Renal pelvis (tissue), 4 donors: ENCODE data around the gene MPC1L. TPM values are rescaled to one million over a fixed set of nuclear protein-coding genes. Genes with fewer than 3 reads are reported as not detected.

Experiments used
- DNase-seq: peaks from one replicate; pipeline ENCODE4 v3.0.0-alpha.2; 2013
- polyA plus RNA-seq, 3 donors: library from polyadenylated mRNA; unstranded; fragments of 120-200 nt; gene quantifications; one replicate each; pipeline ENCODE4 v1.2.1, GENCODE V29; 2013; ENCODE audit not compliant: insufficient read length in 3 of 3

Gene MPC1L
- polyA plus RNA-seq, 3 donors: not detected

DNA sequence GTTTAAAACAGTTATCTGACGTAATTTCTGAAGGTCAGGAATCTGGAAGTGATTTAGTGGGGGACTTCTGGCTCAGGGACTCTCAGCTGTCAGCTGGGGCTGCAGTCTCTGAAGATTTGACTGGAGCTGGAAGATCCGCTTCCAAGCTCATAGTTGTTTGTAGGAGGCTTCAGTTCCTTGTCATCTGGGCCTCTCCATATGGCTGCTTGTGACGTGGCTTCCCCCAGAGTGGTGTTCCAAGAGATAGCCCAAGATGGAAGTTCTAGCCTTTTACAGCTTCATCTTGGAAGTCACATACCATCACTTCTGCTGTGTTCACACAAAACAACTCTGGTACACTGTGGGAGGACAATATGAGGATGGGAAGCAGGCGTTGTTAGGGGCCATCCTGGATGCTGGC is 2.1 kb downstream of the MPC1L start:
- DNase-seq: no peak

DNA sequence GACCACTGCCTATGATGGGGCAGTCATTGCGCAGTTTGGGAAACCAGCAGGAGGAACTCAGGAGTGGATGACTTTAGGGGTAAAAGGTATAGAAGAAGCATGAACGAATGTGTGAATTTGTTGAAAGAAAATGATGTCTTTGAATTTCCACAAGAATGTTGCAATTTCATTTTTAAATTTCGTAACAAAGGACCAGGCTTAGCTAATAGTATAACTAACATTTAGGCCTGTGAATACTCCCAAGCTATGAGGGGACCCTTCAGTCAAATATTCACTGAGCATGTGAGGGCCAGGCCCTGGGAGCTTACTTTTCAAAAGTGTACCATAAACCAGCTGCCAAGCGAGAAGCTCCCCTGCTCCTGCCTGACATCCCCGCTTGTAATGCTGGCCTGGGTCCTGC is 5.3 kb downstream of the MPC1L start:
- DNase-seq: no peak

DNA sequence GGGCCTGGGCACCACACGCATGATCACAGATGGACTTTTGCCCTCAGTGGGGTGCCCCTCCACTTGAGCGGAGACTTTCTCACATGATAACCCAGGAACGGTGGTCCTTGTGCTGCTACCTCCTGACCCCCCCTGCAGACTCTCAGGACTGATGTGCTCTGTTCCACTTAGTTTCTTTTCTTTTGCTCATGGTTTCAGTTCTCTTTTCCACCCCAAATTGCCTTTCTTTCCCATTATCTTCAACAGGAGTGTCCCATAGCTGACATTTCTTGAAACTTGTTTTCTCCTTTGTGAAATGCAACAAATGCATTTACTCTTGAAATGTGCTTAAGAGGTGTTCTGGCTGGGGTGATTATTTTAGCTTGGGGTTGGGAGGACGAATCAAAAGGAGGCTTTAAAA is 9.0 kb downstream of the MPC1L start:
- DNase-seq: no peak

DNA sequence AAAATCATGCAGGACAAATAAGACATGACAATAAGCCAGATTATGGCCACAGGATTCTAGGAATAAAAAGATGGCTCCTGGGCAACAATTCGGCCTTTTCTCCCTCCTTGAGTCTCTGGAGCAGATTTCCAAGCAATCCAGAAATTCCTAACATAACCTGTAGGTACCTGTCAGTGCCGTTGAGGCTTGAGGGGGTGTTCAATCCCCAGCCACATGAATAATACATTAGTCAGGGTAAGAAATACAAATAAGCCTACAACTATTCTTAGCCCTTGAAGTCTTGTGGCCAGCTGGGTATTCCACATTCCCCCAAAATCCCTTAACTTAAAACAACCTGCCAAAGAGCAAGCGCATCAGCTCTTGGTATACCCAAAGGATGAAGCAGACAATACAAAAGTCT is 14.5 kb downstream of the MPC1L start:
- no peak for DNase-seq

DNA sequence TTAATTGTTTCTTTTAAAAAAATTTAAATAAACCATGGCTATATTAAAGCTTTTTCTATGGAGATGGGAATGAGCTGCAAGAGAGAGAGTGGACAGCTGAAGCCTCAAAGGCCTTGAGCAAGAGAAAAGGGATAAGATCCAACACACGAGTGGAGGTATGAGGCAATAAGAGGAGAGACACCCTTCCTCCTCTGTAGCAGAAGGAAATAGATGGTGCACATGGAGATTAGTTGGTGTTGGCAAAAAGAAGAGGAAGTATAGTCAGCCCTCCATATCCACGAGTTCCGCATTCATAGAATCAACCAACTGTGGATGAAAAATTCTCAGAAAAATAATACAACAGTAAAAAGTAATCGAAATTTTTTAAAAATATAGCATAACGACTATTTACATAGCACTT is 20.9 kb downstream of the MPC1L start:
- no peak for DNase-seq

DNA sequence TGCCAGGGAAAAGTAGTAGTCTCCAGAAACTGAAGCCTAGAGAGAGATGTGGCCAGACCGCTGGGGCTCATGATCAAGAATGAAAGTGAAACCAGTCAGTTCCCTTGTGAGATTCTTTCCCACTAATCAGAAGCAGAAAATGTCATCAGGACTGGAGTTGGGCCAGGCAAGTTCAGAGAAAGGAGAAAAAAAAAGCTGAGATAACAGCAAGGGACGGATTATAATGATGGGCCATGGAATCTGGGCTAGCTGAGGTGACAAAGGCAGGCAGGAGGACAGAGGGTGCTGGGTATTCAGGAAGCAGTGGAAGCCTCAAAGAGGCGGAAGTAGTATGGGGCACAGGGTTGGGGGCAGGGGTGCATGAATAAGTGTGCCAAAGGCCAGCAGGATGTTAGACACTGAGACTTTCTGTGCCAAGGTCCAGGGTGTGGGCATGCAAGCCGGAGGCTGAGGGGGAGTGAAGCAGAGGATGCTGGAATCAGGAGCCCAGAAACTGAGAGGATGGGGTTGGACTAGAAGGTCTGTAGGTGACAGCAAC is 21.7 kb downstream of the MPC1L start:
- peak; percentile 29 for DNase-seq

- DNase-seq: no peak
These were observed 23.5 kb downstream of the MPC1L start for GRCh38 chrX:40646489-40647306.

GRCh38 chrX:40647307-40648197 is 24.3 kb downstream of the MPC1L start, which contains the start of gene CXorf38:
TSS of gene CXorf38 (minus strand) at chrX:40647561. CDS start at chrX:40647520, 41 bp downstream.
- DNase-seq: peak; percentile 88

GRCh38 chrX:40651620-40652223 is 28.5 kb downstream of the MPC1L start:
- DNase-seq: peak; percentile 67

DNA sequence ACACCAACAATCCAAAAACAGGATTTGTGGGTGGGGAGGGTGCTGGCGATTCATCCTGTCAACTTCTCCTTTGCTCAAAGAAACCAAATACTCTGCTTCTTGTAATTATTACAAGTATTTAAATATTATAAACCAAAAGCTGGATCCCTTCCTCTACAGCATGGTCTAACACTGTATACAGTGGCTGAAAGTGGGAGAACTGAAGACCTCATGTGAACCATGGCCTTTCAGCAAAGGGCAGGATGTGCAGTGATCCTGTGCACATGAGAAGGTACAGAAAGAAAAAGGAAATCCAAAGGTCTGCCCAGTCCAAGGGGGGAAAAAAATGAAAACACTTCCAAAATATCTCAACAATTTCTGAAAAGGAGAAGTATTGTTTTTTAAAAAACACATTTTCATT is 29.4 kb downstream of the MPC1L start:
- no peak for DNase-seq

DNA sequence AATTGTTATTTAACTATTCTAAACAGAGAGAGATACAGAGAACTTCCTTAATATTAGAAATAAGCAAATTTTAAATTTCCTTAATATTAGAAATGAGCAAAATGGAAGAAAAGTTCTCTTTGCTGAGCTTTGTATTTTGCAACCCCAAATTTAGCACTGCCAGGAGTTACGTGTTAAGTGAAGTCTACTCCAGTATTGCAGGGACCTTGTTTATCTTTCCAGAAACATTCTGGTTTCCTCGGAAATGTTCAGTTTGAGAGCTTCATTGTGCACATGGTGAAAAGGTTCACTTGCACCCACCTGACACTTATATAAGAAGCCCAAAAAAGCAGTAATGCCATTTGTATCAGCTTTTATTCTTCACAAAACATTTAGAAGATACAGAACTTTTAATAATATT is 30.3 kb downstream of the MPC1L start:
- no peak for DNase-seq

GRCh38 chrX:40660381-40660780 is 37.2 kb downstream of the MPC1L start:
- DNase-seq: no peak

DNA sequence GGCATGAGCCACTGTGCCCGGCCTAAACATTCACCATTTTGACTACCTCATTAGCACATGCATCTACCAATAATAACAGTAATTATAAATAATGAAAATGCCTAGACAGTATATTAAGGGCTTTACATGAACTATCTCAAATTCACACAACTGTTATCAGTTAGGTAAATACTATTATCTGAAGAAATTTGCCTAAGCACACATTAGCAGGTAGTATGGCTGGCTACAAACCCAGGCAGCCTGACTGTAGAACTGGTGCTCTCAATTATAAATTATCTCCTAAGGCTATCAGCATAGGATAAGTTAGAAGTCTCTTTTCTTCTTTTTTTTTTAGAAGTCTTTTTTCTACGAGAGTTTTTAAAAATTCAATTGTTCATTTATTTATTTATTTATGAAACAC is 38.3 kb downstream of the MPC1L start:
- no peak for DNase-seq

DNA sequence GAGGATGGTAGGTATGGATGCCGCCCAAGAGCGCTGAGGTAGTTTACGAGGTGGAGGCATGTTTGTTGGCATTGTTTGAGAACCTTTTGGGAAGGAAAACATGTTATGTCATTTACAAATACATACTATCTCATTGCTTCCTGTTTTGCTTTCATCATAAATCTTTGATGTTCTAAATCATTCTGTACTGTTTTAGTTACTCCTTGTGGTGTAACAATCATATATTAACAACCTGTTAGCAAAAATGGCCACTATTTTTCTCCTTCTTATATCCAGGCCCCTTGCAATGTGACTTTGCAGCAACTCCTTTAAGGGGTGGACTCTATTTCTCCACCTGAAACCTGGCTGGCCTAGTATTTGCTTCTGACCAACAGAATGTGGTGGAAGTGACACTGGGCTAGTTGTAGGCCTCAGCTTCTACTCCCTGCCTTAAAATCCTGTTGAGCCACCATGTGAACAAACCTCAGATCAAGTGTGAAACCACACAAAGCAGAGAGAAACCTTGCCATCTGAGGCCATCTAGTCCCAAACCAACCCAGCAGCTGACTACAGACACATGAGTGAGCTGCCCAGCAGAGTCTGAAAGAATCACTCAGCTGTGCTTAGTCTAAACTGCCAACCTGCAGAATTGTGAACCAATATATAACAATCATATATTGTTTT is 40.0 kb downstream of the MPC1L start:
- DNase-seq: no peak

- DNase-seq: no peak
These were observed 40.8 kb downstream of the MPC1L start for GRCh38 chrX:40663880-40664630.

- no peak for DNase-seq
These were observed 47.9 kb downstream of the MPC1L start for GRCh38 chrX:40671126-40671525.
